Vagina (tissue), 2 donors: ENCODE data around the gene EZH2.

Experiments used
- CTCF ChIP-seq, 3 experiments: fragments of 450-650 bp in 2 of 3; fragments of 200-600 bp in 1 of 3; sonication (generic) in 1 of 3; IDR thresholded peaks; one replicate each; pipeline ENCODE4 v1.5.1; 2017 to 2019; ENCODE audit warnings: antibody characterized with exemption in 3 of 3, mild to moderate bottlenecking in 2 of 3, moderate library complexity in 2 of 3
- POLR2A ChIP-seq, 2 donors: fragments of 450-650 bp; IDR thresholded peaks; one replicate each; pipeline ENCODE4 v1.6.1; 2017; ENCODE audit warnings: antibody characterized with exemption in 2 of 2, mild to moderate bottlenecking in 2 of 2, moderate library complexity in 2 of 2

- no peak for TF ChIP-seq CTCF (IDR thresholded peaks at IDR 0.05)
- TF ChIP-seq POLR2A (IDR thresholded peaks at IDR 0.05) = no peak
These were observed 69.0 kb downstream of the EZH2 start for GRCh38 chr7:148814922-148815559.
